ENCODE measurements around the gene CDC42BPB. TPM values are rescaled to one million over a fixed set of nuclear protein-coding genes. Genes with fewer than 3 reads are reported as not detected.

Gene CDC42BPB
- total RNA-seq, 1 donor from 2014 or later: 147 TPM

- no peak overlapping the region for H3K4me3 ChIP-seq (ENCODE audit: low read depth, low read length)
- no peak for DNase-seq (ENCODE audit: low read depth)
- TF ChIP-seq CTCF (IDR thresholded peaks at IDR 0.05; ENCODE audit: insufficient read depth, low read length, poor library complexity, severe bottlenecking): no peak
- H3K36me3 ChIP-seq (ENCODE audit: control insufficient read depth, insufficient read depth, low read length): peaks cover 2% of the 10 kb centered on the region
- no peaks in the 10 kb centered on the region for H3K27me3 ChIP-seq (ENCODE audit: control insufficient read depth, insufficient read depth, low read length)
Measured at GRCh38 chr14:102885737-102886447, 171.5 kb downstream of the CDC42BPB start.

- H3K36me3 ChIP-seq (ENCODE audit: control insufficient read depth, insufficient read depth, low read length): peaks cover 2% of the 10 kb centered on the region
- H3K4me3 ChIP-seq (ENCODE audit: low read depth, low read length): no peak overlapping the region
- no peak for DNase-seq (ENCODE audit: low read depth)
- H3K27me3 ChIP-seq (ENCODE audit: control insufficient read depth, insufficient read depth, low read length): no peaks in the 10 kb centered on the region
- TF ChIP-seq CTCF (IDR thresholded peaks at IDR 0.05; ENCODE audit: insufficient read depth, low read length, poor library complexity, severe bottlenecking): no peak
Measured at GRCh38 chr14:102883554-102883953, 173.8 kb downstream of the CDC42BPB start.

GRCh38 chr14:102883089-102883541 is 174.2 kb downstream of the CDC42BPB start:
- TF ChIP-seq CTCF (IDR thresholded peaks at IDR 0.05; ENCODE audit: insufficient read depth, low read length, poor library complexity, severe bottlenecking): no peak
- no peak overlapping the region for H3K4me3 ChIP-seq (ENCODE audit: low read depth, low read length)
- no peaks in the 10 kb centered on the region for H3K27me3 ChIP-seq (ENCODE audit: control insufficient read depth, insufficient read depth, low read length)
- peaks cover 2% of the 10 kb centered on the region for H3K36me3 ChIP-seq (ENCODE audit: control insufficient read depth, insufficient read depth, low read length)
- DNase-seq (ENCODE audit: low read depth): no peak

Other genes starting within 250 kb of the CDC42BPB start
- 0.54 and 1.2 TPM in 2 replicates for gene AMN, start 134.9 kb downstream of the CDC42BPB start, total RNA-seq
- not detected in 2 replicates for gene LBHD2, start 26.7 kb upstream of the CDC42BPB start, total RNA-seq
- 0.34 and 0.46 TPM in 2 replicates for gene EXOC3L4, start 37.2 kb upstream of the CDC42BPB start, total RNA-seq
- 152 and 154 TPM in 2 replicates for gene TNFAIP2, start 65.9 kb upstream of the CDC42BPB start, total RNA-seq